DOHH2 (cell line): ENCODE data around the gene CHIT1.

Experiments used
- EZH2phosphoT487 ChIP-seq: fragments of 200-600 bp; sonication (generic); IDR thresholded peaks from 2 replicates; pipeline ENCODE4 v1.6.1; 2017; ENCODE audit warnings: borderline replicate concordance, mild to moderate bottlenecking, antibody characterized with exemption, low read length, moderate library complexity, mixed read lengths
- TF ChIP-seq, protein P1 (sequence below): fragments of 200-600 bp; sonication (generic); IDR thresholded peaks from one replicate; pipeline ENCODE4 v1.5.1; 2014; ENCODE audit warnings: antibody characterized with exemption, mild to moderate bottlenecking, low read depth, low read length; ENCODE audit not compliant: poor library complexity, severe bottlenecking

DNA sequence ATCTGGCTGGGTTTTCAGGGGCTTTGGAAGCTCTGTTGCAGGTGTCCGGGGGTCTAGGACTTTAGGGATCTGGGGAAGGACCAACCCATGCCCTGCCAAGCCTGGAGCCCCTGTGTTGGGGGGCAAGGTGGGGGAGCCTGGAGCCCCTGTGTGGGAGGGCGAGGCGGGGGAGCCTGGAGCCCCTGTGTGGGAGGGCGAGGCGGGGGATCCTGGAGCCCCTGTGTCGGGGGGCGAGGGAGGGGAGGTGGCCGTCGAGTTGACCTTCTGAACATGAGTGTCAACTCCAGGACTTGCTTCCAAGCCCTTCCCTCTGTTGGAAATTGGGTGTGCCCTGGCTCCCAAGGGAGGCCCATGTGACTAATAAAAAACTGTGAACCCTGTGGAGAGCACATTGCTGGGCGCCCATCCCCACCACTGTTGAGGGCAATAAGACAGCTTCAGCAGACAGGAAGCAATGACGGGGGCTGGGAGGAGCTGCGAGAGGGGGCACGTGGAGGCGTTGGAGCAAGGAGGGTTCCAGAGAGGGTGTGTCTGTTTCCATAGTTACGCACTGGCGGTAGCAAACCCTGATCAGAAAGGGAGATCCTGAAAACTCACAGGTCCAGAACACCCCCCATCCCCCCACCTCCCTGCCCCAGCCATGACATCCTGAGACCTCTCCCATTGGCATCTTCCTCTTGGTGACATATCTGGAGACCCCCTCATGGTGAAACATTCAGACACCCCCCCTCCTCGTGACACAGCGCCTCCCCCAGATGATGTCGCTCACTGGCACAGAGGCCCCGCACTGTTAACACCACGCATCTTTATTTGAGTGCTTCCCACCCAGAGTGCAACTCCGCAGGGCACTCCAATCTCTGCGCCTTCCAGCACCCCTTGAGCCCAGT lies 62.2 kb downstream of the CHIT1 start:
- TF ChIP-seq, protein P1, sequence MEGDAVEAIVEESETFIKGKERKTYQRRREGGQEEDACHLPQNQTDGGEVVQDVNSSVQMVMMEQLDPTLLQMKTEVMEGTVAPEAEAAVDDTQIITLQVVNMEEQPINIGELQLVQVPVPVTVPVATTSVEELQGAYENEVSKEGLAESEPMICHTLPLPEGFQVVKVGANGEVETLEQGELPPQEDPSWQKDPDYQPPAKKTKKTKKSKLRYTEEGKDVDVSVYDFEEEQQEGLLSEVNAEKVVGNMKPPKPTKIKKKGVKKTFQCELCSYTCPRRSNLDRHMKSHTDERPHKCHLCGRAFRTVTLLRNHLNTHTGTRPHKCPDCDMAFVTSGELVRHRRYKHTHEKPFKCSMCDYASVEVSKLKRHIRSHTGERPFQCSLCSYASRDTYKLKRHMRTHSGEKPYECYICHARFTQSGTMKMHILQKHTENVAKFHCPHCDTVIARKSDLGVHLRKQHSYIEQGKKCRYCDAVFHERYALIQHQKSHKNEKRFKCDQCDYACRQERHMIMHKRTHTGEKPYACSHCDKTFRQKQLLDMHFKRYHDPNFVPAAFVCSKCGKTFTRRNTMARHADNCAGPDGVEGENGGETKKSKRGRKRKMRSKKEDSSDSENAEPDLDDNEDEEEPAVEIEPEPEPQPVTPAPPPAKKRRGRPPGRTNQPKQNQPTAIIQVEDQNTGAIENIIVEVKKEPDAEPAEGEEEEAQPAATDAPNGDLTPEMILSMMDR: no peak
- TF ChIP-seq EZH2phosphoT487: no peak
